Endodermal cell (in vitro differentiated cells): ENCODE measurements around the gene ATG4D. TPM values are rescaled to one million over a fixed set of nuclear protein-coding genes. Genes with fewer than 3 reads are reported as not detected.

Source experiments
- DNase-seq: peaks from one replicate; pipeline ENCODE4 v3.0.0-alpha.2; 2017
- H3K27ac ChIP-seq: 2 replicates; pipeline ENCODE4 v1.5.1; 2013; ENCODE audit warnings: mild to moderate bottlenecking, low read depth, low read length, moderate library complexity
- H3K27me3 ChIP-seq: 2 replicates; pipeline ENCODE4 v1.6.1; 2013; ENCODE audit warnings: mild to moderate bottlenecking, low read length, moderate library complexity; ENCODE audit not compliant: insufficient read depth, control insufficient read depth, poor library complexity, severe bottlenecking
- H3K36me3 ChIP-seq: 2 replicates; pipeline ENCODE4 v1.7.0; 2013; ENCODE audit warnings: mild to moderate bottlenecking, low read length, moderate library complexity; ENCODE audit not compliant: control insufficient read depth, insufficient read depth
- H3K4me1 ChIP-seq: one replicate; pipeline ENCODE4 v1.7.0; 2013; ENCODE audit warnings: low read length; ENCODE audit not compliant: control insufficient read depth, insufficient read depth
- H3K4me3 ChIP-seq: 2 replicates; pipeline ENCODE4 v1.5.1; 2013; ENCODE audit warnings: mild to moderate bottlenecking, low read length, moderate library complexity
- H3K9ac ChIP-seq: 2 replicates; pipeline ENCODE4 v1.6.1; 2013; ENCODE audit warnings: mild to moderate bottlenecking, low read length, moderate library complexity; ENCODE audit not compliant: poor library complexity, severe bottlenecking; ENCODE audit errors: extremely low read depth
- H3K9me3 ChIP-seq: 2 replicates; pipeline ENCODE4 v1.6.1; 2013; ENCODE audit warnings: mild to moderate bottlenecking, low read length, moderate library complexity; ENCODE audit not compliant: control insufficient read depth
- H3K27ac Mint-ChIP-seq: 2 replicates; pipeline ENCODE4 v1.8.0; 2020; ENCODE audit warnings: mixed read lengths
- H3K27me3 Mint-ChIP-seq: 2 replicates; pipeline ENCODE4 v1.8.0; 2021; ENCODE audit warnings: mild to moderate bottlenecking, mixed read lengths; ENCODE audit not compliant: insufficient read depth
- H3K36me3 Mint-ChIP-seq: 2 replicates; pipeline ENCODE4 v1.8.0; 2020; ENCODE audit warnings: low read depth, mixed read lengths
- H3K4me1 Mint-ChIP-seq: 2 replicates; pipeline ENCODE4 v1.8.0; 2020; ENCODE audit warnings: mixed read lengths
- H3K4me3 Mint-ChIP-seq: 2 replicates; pipeline ENCODE4 v1.8.0; 2020; ENCODE audit warnings: mild to moderate bottlenecking, moderate library complexity, mixed read lengths
- H3K9me3 Mint-ChIP-seq: 2 replicates; pipeline ENCODE4 v1.8.0; 2020; ENCODE audit warnings: mild to moderate bottlenecking, mixed read lengths
- WGBS, 2 experiments: methylation state at CpG; one replicate each; pipeline versions ENCODE4 v1.1.5 to v1.1.7; 2013; ENCODE audit warnings: missing lambda C conversion rate in 2 of 2, mixed read lengths in 1 of 2; ENCODE audit not compliant: insufficient coverage in 1 of 2, insufficient read length in 1 of 2; 5-methylcytosine and 5-hydroxymethylcytosine counted together
- total RNA-seq, 2 donors: library from RNA; stranded (reverse); fragmentation: NEBNext Ultra II Directional in 1 of 2; extraction: Animal tissue kit (Norgen Biotek cat#: 25700) in 1 of 2; gene quantifications; 2 replicates in 1 of 2; 3 replicates in 1 of 2; pipeline ENCODE4 v1.2.1, GENCODE V29; 2021
- TF ChIP-seq, protein P1 (sequence below): fragments of 200-600 bp; sonication (generic); conservative IDR thresholded peaks from 2 replicates; pipeline ENCODE4 v1.5.0; 2021; ENCODE audit warnings: antibody characterized with exemption, mild to moderate bottlenecking

Gene ATG4D
- total RNA-seq, 2 donors from 2014 or later: 37.9 to 44.8 TPM

DNA sequence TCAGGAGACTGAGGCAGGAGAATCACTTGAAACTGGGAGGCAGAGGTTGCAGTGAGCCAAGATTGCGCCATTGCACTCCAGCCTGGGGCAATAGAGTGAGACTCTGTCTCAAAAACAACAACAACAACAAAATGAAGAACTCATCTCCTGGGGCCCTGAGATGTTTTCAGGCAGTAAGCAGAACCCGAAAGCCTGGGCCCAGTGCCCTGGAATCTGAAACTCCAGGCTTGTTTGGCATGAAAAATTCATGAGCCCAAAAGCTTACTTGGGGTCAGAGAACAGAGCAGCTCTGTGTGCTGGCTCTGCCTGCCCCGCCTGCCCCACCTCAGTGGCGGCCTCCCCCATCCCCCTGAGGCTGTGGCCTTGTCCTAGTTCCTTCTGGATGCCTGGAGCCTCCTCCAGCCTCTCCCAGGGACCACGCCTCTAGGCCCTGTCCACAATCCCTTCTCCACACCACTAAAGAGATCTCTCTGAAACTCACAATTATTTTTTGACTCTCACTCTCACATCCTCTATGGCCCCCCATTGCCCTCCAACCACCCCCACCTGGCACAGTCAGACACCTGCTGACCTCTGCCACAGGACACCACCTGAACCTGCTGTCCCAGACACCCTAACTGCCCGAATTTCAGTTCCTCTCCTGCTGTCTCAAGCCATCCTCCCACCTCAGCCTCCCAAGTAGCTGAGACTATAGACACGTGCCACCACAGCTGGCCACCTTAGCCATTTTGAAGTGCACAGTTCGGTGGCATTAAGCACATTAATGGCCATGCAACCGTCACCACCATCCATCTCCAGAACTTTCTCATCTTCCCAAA is 50.3 kb downstream of the ATG4D start:
- Mint-ChIP-seq H3K27me3 (peaks cover 7% of the 10 kb centered on the region), H3K9me3 (no peaks in the 10 kb centered on the region), H3K4me1 (no peaks in the 10 kb centered on the region), H3K27ac (no peak overlapping the region), H3K36me3 (no peaks in the 10 kb centered on the region), H3K4me3 (no peak overlapping the region)
- H3K36me3 ChIP-seq: no peaks in the 10 kb centered on the region
- WGBS, 2 experiments: 87 to 90% methylated on average over 7 to 9 of the region's 9 CpGs
- H3K27me3 ChIP-seq: no peaks in the 10 kb centered on the region
- no peaks in the 10 kb centered on the region for H3K4me1 ChIP-seq
- no peak overlapping the region for H3K4me3 ChIP-seq
- TF ChIP-seq, protein P1, sequence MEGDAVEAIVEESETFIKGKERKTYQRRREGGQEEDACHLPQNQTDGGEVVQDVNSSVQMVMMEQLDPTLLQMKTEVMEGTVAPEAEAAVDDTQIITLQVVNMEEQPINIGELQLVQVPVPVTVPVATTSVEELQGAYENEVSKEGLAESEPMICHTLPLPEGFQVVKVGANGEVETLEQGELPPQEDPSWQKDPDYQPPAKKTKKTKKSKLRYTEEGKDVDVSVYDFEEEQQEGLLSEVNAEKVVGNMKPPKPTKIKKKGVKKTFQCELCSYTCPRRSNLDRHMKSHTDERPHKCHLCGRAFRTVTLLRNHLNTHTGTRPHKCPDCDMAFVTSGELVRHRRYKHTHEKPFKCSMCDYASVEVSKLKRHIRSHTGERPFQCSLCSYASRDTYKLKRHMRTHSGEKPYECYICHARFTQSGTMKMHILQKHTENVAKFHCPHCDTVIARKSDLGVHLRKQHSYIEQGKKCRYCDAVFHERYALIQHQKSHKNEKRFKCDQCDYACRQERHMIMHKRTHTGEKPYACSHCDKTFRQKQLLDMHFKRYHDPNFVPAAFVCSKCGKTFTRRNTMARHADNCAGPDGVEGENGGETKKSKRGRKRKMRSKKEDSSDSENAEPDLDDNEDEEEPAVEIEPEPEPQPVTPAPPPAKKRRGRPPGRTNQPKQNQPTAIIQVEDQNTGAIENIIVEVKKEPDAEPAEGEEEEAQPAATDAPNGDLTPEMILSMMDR: no peak
- no peak overlapping the region for H3K27ac ChIP-seq
- DNase-seq: no peak
- no peak overlapping the region for H3K9ac ChIP-seq
- H3K9me3 ChIP-seq: no peaks in the 10 kb centered on the region

DNA sequence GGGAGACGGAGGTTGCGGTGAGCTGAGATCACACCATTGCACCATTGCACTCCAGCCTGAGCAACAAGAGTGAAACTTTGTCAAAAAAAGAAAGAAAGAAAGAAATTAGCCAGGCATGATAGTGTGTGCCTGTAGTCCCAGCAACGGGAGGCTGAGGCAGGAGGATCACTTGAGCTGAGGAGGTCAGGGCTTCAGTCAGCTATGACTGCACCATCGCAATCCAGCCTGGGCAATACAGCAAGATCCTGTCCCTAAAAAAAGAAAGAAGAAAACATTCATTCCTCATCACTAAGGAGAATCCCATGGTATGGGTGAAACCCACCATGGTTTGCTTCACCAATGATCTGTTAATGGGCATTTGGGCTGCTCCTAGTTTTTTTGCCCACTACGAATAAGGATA is 56.4 kb downstream of the ATG4D start:
- TF ChIP-seq, protein P1: no peak
- Histone ChIP-seq H3K36me3 (no peaks in the 10 kb centered on the region), H3K27me3 (no peaks in the 10 kb centered on the region), H3K9me3 (no peaks in the 10 kb centered on the region), H3K9ac (no peak overlapping the region), H3K4me3 (no peak overlapping the region), H3K4me1 (peaks cover 14% of the 10 kb centered on the region), H3K27ac (no peak overlapping the region)
- H3K27me3 Mint-ChIP-seq: peaks cover 10% of the 10 kb centered on the region
- 95 to 98% methylated on average over 4 of the region's 5 CpGs for WGBS, 2 experiments
- peaks cover 14% of the 10 kb centered on the region for H3K4me1 Mint-ChIP-seq
- H3K36me3 Mint-ChIP-seq: no peaks in the 10 kb centered on the region
- H3K9me3 Mint-ChIP-seq: no peaks in the 10 kb centered on the region
- H3K4me3 Mint-ChIP-seq: no peak overlapping the region
- H3K27ac Mint-ChIP-seq: no peak overlapping the region
- DNase-seq: no peak

DNA sequence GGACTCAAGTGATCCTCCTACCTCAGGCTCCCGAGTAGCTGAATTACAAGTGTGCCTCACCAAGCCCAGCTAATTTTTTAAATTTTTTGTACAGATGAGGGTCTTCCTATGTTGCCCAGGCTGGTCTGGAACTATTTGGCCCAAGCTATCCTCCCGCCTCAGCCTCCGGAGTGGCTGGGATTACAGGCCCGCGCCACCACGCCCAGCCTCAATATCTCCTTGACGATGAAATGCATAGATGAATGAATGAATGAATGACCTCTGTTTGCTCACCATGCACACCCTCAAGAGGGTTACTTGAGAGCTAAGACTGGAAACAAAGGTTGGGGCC is 58.3 kb downstream of the ATG4D start:
- Mint-ChIP-seq H3K4me1 (peaks cover 14% of the 10 kb centered on the region), H3K36me3 (no peaks in the 10 kb centered on the region)
- no peak overlapping the region for H3K4me3 ChIP-seq

More for the DNA sequence above, 58.3 kb downstream of the ATG4D start:
- Mint-ChIP-seq H3K9me3 (no peaks in the 10 kb centered on the region), H3K27me3 (peaks cover 10% of the 10 kb centered on the region), H3K4me3 (peak overlapping the region; percentile 73), H3K27ac (no peak overlapping the region)
- Histone ChIP-seq H3K27me3 (no peaks in the 10 kb centered on the region), H3K36me3 (no peaks in the 10 kb centered on the region), H3K4me1 (peaks cover 14% of the 10 kb centered on the region), H3K9me3 (no peaks in the 10 kb centered on the region), H3K27ac (no peak overlapping the region), H3K9ac (no peak overlapping the region)
- DNase-seq: no peak
- 32 to 41% methylated on average over 5 to 7 of the region's 7 CpGs for WGBS, 2 experiments
- TF ChIP-seq, protein P1: no peak
